Iris pigment epithelial cell (primary cell): ENCODE data around the gene CFAP57.

Experiments used
- DNase-seq: peaks from one replicate; pipeline ENCODE4 v3.0.0-alpha.2; 2011; ENCODE audit warnings: low read depth

The CFAP57 gene

DNA sequence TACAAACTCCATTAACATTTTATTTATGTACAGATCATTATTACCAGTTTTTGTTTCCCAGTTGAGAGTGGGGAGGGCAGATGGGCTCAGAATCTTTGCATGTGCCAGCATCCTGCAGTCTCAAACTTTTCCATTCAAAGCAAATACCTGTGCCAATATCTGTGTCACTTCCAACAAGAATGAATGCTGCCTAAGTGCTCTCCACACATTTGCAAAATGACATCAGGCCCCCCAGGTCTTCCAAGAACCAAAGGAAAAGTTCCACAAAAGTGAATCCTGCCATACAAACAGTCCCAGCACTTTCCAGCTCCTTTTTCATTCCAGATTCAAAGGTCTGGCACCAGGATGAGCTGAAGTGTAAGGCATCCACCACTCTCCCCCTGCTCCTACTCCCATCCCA is 127.0 kb downstream of the CFAP57 start:
- no peak for DNase-seq

- DNase-seq, result no peak
Measured at GRCh38 chr1:43300378-43301094, 128.4 kb downstream of the CFAP57 start, which contains the start of gene TIE1. Gene TIE1 (plus strand): TSS chr1:43300982. CDS start chr1:43301072, 90 bp downstream.

- DNase-seq, result no peak
Measured at GRCh38 chr1:43302201-43302600, 130.1 kb downstream of the CFAP57 start.

GRCh38 chr1:43302721-43303470 is 130.8 kb downstream of the CFAP57 start:
- DNase-seq, result no peak

GRCh38 chr1:43303471-43304313 is 131.6 kb downstream of the CFAP57 start:
- DNase-seq, result no peak
